Measurements from ENCODE around the gene ETS2.
"Not testable (repeated sequence)": the region's sequence is repeated elsewhere in the genome, so short reads cannot be mapped to it uniquely, and the experiment has no call there.

Gene ETS2

GRCh38 chr21:38839328-38840286 is 33.9 kb downstream of the ETS2 start:
- peak; percentile 50 to 62 for DNase-seq

- DNase-seq, result no peak
Observed at GRCh38 chr21:38840456-38841300, 34.9 kb downstream of the ETS2 start.

GRCh38 chr21:38841472-38841871 is 35.7 kb downstream of the ETS2 start:
- no peak for DNase-seq

- DNase-seq, result no peak
Observed at GRCh38 chr21:38842079-38842478, 36.4 kb downstream of the ETS2 start.

DNA sequence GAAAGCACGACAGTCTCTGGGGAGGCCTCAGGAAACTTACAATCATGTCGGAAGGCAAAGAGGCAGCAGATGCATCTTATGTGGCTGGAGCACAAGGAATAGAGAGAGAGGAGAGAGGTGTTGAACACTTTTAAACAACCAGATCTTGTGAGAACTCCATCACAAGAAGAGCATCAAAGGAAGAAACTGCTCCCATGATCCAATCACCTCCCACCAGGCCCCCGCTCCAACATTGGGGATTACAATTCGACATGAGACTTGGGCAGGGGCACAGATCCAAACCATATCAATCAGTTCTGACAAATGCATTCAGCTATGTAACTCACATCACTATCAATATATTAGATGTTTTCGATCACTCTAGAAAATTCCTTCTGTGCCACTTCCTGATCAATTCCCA is 37.6 kb downstream of the ETS2 start:
- DNase-seq, result no peak

DNA sequence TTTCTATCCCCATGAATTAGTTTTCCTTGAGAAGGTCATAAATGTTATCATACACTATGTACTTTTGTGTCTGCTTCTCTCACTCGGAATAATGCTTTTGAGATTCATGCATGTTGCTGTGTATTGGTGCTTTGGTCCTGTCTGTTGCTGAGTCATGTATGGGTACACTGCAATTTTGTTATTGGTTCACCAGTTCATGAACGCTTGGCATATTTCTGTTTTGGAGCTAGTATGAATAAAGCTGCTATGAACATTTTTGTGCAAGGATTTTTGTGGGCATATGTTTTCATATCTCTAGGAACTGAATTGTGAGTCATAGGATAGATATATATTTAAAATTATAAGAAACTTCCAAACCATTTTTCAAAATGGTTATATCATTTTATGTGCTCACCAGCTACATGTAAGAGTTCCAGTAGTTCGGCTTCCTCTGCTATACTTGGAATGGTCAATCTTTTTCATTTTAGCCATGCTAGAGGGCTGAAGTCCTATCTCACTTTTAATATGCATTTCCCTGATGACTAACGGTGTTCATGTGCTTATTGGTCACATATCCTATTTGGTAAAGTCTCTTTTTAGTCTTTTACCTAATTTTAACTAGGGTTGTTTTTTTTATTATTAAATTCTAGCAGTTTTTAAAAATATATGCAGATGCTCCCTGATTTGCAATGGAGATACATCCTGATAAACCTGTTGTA is 38.2 kb downstream of the ETS2 start:
- no peak for DNase-seq

GRCh38 chr21:38845374-38845773 is 39.6 kb downstream of the ETS2 start:
- DNase-seq, result not testable (repeated sequence)

GRCh38 chr21:38847556-38847955 is 41.8 kb downstream of the ETS2 start:
- DNase-seq, result no peak

- DNase-seq, result no peak
Observed at GRCh38 chr21:38848187-38848609, 42.5 kb downstream of the ETS2 start.

GRCh38 chr21:38849776-38850175 is 44.0 kb downstream of the ETS2 start:
- no peak for DNase-seq

DNA sequence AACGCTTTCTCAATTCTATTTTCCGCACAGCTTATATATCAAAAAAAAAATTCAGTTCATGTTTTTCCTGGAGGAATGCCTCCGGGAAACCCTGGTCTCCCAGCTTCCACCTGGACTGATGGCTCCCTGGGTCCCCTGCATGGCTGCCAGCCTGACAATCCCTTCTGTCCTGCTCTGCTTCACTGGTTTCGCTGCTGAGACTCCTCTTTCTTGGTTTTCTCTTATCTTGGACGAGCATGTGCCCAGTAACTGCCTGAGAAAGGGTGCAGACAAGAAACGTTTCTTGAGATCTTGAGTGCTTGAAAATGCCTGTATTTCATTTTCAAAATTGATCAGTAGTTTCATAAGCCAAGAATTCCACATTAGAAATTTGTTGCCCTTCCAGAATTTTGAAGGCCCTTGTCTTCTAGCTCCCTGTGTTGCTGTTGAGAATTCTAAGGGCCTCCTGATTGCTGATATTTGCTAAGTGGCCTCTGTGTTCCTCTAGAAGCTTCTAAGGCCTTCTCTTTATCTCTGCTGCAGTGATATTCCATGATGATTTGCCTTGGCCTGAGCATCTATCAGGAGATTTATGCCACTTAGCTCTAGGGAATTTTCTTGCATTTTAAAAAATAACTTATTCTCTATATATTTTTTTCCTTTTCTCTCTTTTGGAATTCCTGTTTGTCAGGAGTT is 44.7 kb downstream of the ETS2 start:
- no peak for DNase-seq

DNA sequence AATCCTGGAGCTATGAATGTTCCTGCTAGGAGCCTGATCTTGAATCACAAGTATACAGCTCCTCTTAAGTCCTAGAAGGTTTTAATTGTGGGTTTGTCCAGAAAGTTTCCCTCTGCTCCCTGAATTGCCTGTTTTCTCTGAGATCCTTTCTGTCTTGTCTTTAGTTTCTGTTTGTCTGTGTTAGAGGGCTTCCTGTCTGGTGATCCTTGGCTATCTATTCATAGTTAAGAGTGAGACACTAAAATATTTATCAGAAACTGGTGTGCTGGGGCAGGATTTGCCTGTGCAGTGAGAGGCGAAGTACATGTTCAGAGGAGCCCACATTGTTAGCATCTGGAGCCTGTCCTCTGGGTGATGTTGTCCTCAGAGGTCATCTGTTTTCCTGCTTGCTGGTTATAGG is 45.4 kb downstream of the ETS2 start:
- no peak for DNase-seq

DNA sequence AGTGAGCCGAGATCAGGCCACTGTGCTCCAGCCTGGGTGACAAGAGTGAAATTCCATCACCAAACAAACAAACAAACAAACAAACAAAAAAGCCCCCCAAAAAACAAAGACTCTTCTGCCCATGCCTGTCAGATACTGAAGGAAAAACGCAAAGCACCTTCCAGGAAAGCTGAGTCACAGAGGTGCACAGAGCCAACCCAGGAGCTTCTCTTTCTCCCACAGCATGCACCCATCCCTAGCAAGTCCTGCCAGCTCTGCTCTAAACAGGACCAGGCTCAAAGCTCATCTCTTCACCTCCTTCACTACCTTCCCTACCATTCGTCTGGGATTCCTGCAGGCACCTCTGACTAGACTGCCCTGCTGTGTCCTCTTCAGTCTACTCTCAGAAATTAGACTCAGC is 46.5 kb downstream of the ETS2 start:
- no peak for DNase-seq

DNA sequence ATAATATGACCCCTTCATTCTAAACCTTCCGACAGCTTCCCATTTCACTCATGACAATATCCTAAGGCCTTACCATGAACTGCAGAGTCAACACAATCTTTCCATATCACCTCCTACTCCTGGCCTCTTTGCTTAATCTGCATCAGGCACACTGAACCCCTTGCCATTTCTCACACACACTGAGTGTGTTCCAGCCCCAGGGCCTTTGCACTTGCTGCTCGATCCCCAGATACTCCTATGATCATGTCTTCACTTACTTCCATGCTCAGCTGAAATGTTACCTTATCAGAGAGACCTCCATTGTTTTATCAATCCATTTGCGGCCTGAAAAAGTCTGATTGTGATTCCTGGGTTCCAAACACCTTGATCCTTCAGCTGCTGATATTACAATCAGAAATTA is 47.0 kb downstream of the ETS2 start:
- no peak for DNase-seq

DNA sequence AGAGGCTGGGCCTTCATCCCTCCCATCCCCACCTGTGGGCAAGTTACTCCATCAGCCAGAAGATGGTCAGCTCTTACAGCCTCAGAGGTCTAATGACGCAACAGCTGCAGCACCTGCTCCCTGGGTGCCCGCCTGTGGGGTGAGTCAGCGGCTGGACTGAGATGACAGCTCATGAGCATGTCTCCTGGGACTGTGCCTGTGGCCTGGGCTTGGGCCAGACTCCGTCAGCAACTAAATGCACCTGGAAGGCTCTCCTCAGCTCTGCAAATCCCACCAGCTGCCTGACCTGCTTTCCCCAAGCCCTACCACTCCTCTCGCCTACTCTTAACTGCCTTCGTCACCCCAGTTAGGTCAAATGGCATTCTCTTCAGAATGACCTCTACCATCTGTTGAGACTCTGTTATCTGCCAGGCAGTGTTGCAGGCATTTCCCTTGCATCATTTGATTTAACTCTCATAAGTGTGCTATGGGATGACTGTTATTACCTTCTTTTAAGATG is 47.7 kb downstream of the ETS2 start:
- no peak for DNase-seq

DNA sequence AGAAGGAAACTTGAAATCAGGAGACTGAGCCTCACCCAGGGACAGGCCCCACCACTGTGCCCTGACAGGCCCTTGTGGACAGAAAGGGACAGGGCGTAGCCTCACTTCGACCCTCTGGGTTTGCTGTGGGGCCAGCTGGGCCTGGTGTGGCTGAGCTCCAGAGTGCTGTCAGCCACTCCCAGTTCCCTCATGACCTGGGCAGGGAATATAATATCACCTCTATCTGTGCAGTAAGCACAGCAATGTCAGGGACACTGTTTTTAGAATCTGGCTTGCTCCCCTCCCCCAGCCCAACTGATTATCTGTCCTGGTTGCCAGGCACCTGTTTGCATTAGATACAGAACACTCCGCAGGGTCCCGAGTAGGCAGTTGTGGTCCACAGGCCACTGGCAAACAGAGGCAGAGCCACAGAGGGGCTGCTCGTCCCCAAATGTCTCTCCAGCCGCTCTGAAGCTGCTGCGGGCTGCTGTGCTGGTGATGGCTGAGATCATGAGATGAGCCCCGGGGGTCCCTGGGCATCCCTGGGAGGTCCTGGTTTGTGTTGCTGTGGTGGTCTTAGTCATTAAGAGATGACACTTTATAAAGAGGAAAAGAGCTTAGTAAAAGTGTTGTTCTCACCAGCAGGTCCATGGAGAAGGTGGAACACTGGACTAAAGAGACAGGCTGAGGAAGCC is 51.6 kb downstream of the ETS2 start:
- no peak for DNase-seq

GRCh38 chr21:38858026-38858811 is 52.5 kb downstream of the ETS2 start:
- DNase-seq, result no peak

DNA sequence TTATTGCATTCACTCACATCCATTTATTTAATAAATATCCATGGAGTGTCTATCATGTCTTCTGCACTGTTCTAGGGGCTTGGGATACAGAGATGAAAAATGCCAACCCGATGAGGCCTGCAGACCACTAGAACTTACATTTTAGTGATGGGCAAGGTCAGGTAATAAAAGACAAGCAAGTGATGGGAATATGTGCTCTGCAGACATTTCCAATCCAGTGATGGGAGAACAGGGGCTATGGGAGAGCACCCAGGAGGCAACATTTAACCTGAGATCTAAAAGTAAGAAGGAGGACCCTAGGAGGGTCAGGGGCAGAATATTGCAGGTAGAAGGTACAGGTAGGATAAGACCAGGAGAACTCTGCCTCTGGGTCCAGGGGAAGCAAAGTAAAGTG is 53.1 kb downstream of the ETS2 start:
- no peak for DNase-seq

- DNase-seq, result no peak
Observed at GRCh38 chr21:38859852-38860251, 54.1 kb downstream of the ETS2 start.

GRCh38 chr21:38861056-38861455 is 55.3 kb downstream of the ETS2 start:
- DNase-seq, result no peak

Measured in activated T-cell treated with anti-CD3 and anti-CD28 coated beads, Interleukin-2, amount 50 U/mL, for 48 hours (primary cell).